CD4-positive, alpha-beta T cell treated with Interleukin-2 at 100 ng/mL for 4 hours (primary cell): ENCODE results near the gene MEOX2.

Experiments
- DNase-seq: peaks from one replicate; pipeline ENCODE4 v3.0.0-alpha.2; 2020; ENCODE audit warnings: low spot score

MEOX2 gene

GRCh38 chr7:15686295-15686956, at the start of gene MEOX2:
Gene MEOX2, minus strand, starts transcription at chr7:15686683. Its CDS starts 281 bp downstream, at chr7:15686402.
- no peak for DNase-seq

GRCh38 chr7:15729746-15730145, 43.3 kb upstream of the MEOX2 start:
- no peak for DNase-seq

GRCh38 chr7:15725051-15725450, 38.6 kb upstream of the MEOX2 start:
- no peak for DNase-seq

GRCh38 chr7:15723841-15724240, 37.4 kb upstream of the MEOX2 start:
- no peak for DNase-seq

GRCh38 chr7:15720849-15721471, 34.5 kb upstream of the MEOX2 start:
- no peak for DNase-seq

- no peak for DNase-seq
These were observed 32.8 kb upstream of the MEOX2 start for GRCh38 chr7:15719311-15719710.

- DNase-seq: no peak
These were observed 29.0 kb upstream of the MEOX2 start for GRCh38 chr7:15715435-15715834.

GRCh38 chr7:15709978-15710377, 23.5 kb upstream of the MEOX2 start:
- no peak for DNase-seq

GRCh38 chr7:15707570-15707969, 21.1 kb upstream of the MEOX2 start:
- DNase-seq: no peak

- no peak for DNase-seq
These were observed 17.2 kb upstream of the MEOX2 start for GRCh38 chr7:15703732-15704131.

- DNase-seq: no peak
These were observed 6.1 kb upstream of the MEOX2 start for GRCh38 chr7:15692501-15693020.

GRCh38 chr7:15688911-15689310, 2.4 kb upstream of the MEOX2 start:
- DNase-seq: no peak

GRCh38 chr7:15688279-15688626, 1.8 kb upstream of the MEOX2 start:
- DNase-seq: no peak

- DNase-seq: no peak
These were observed 1.2 kb upstream of the MEOX2 start for GRCh38 chr7:15687546-15688278.

- DNase-seq: no peak
These were observed 568 bp upstream of the MEOX2 start for GRCh38 chr7:15686957-15687545.

GRCh38 chr7:15685358-15686294, 857 bp downstream of the MEOX2 start:
- DNase-seq: no peak

- DNase-seq: no peak
These were observed 1.6 kb downstream of the MEOX2 start for GRCh38 chr7:15684871-15685270.

GRCh38 chr7:15684111-15684800, 2.2 kb downstream of the MEOX2 start:
- DNase-seq: no peak

GRCh38 chr7:15682751-15683245, 3.7 kb downstream of the MEOX2 start:
- DNase-seq: no peak

GRCh38 chr7:15682111-15682510, 4.4 kb downstream of the MEOX2 start:
- DNase-seq: no peak

- no peak for DNase-seq
These were observed 4.9 kb downstream of the MEOX2 start for GRCh38 chr7:15681631-15682030.
